Left lobe of liver (tissue), 2 donors: ENCODE results near the gene THOP1. TPM values are rescaled to one million over a fixed set of nuclear protein-coding genes. Genes with fewer than 3 reads are reported as not detected.
A peak's percentile ranks its signal among the peaks of the same experiment; 100 is the strongest.
"Not testable (repeated sequence)": the region's sequence is repeated elsewhere in the genome, so short reads cannot be mapped to it uniquely, and the experiment has no call there.

ENCODE experiments used
- ATAC-seq: fragments of 200-7000 bp; cut with Tn5 transposase; one replicate; pipeline ENCODE4 v1.9.1; 2020; ENCODE audit warnings: mild to moderate bottlenecking, moderate library complexity
- DNase-seq: peaks from one replicate; pipeline ENCODE4 v3.0.0-alpha.2; 2020; ENCODE audit warnings: low spot score
- total RNA-seq: library from RNA; stranded (reverse); gene quantifications from one replicate; pipeline ENCODE4 v1.2.1, GENCODE V29; 2021
- donor health status: DM: no; HTN: no; CAD: no; lungs with moderate emphysema.
- donor health status: DM: no; HTN: yes; CAD: no.

Gene THOP1
- total RNA-seq, 1 donor from 2014 or later: 33.5 TPM

- no peak for ATAC-seq
These were observed 5.0 kb upstream of the THOP1 start for GRCh38 chr19:2780284-2780683.

GRCh38 chr19:2782329-2782935 is 2.9 kb upstream of the THOP1 start:
- ATAC-seq (no peak), DNase-seq (no peak)

More at GRCh38 chr19:2780284-2780683, 5.0 kb upstream of the THOP1 start:
- DNase-seq: no peak

- peak; percentile 99 for DNase-seq
- ATAC-seq: peak; percentile 83
These were observed 2.1 kb upstream of the THOP1 start, which contains the start of gene SGTA for GRCh38 chr19:2782936-2783780. TSS of gene SGTA (minus strand) at chr19:2783273. CDS start at chr19:2769068, 14,205 bp downstream.

GRCh38 chr19:2783781-2784145 is 1.5 kb upstream of the THOP1 start:
- DNase-seq (no peak), ATAC-seq (no peak)

GRCh38 chr19:2787115-2787514 is 1.8 kb downstream of the THOP1 start:
- no peak for ATAC-seq
- DNase-seq: no peak

GRCh38 chr19:2788237-2788636 is 2.9 kb downstream of the THOP1 start:
- no peak for DNase-seq
- no peak for ATAC-seq

- DNase-seq: no peak
- ATAC-seq: peak; percentile 44
These were observed 4.9 kb downstream of the THOP1 start for GRCh38 chr19:2790194-2790556.

GRCh38 chr19:2790557-2791271 is 5.4 kb downstream of the THOP1 start:
- ATAC-seq (peak; percentile 89), DNase-seq (peak; percentile 92)

- ATAC-seq (no peak), DNase-seq (no peak)
These were observed 6.1 kb downstream of the THOP1 start for GRCh38 chr19:2791440-2791839.

GRCh38 chr19:2791876-2792275 is 6.6 kb downstream of the THOP1 start:
- ATAC-seq (no peak), DNase-seq (no peak)

GRCh38 chr19:2792666-2793065 is 7.4 kb downstream of the THOP1 start:
- not testable (repeated sequence) for DNase-seq, ATAC-seq

- ATAC-seq: no peak
- no peak for DNase-seq
These were observed 7.8 kb downstream of the THOP1 start for GRCh38 chr19:2793126-2793525.

GRCh38 chr19:2793577-2793976 is 8.3 kb downstream of the THOP1 start:
- no peak for DNase-seq
- no peak for ATAC-seq

- no peak for DNase-seq
- peak; percentile 16 for ATAC-seq
These were observed 10.7 kb downstream of the THOP1 start for GRCh38 chr19:2795827-2796658.

- ATAC-seq: no peak
These were observed 11.5 kb downstream of the THOP1 start for GRCh38 chr19:2796659-2797266.

GRCh38 chr19:2797280-2797679 is 12.0 kb downstream of the THOP1 start:
- DNase-seq: no peak
- no peak for ATAC-seq

More at GRCh38 chr19:2796659-2797266, 11.5 kb downstream of the THOP1 start:
- no peak for DNase-seq

- no peak for DNase-seq
- peak; percentile 12 for ATAC-seq
These were observed 12.9 kb downstream of the THOP1 start for GRCh38 chr19:2798158-2798685.

- peak; percentile 78 for ATAC-seq
- DNase-seq: peak; percentile 62
These were observed 13.4 kb downstream of the THOP1 start for GRCh38 chr19:2798733-2799132.

GRCh38 chr19:2799273-2800020 is 14.1 kb downstream of the THOP1 start:
- no peak for DNase-seq

More at GRCh38 chr19:2799273-2800020, 14.1 kb downstream of the THOP1 start:
- ATAC-seq: no peak
